Neural cell (in vitro differentiated cells): ENCODE data around the gene TBX5. TPM values are rescaled to one million over a fixed set of nuclear protein-coding genes. Genes with fewer than 3 reads are reported as not detected.

Experiments
- H2AFZ ChIP-seq: fragments of 200-600, 300-800 bp; sonication (generic), shearing (Covaris generic); 2 replicates; pipeline ENCODE4 v1.6.0; 2014; ENCODE audit warnings: low read depth, mild to moderate bottlenecking, antibody characterized with exemption, low read length, moderate library complexity
- H3F3A ChIP-seq: fragments of 200-600 bp; shearing (Covaris generic); 2 replicates; pipeline ENCODE4 v1.6.1; 2016; ENCODE audit warnings: mild to moderate bottlenecking, moderate library complexity, mixed read lengths, antibody characterized with exemption, low read length; ENCODE audit not compliant: insufficient read depth, poor library complexity, severe bottlenecking
- H3K27ac ChIP-seq: fragments of 200-600, 300-800 bp; sonication (generic), shearing (Covaris generic); 2 replicates; pipeline ENCODE4 v1.5.1; 2014; ENCODE audit warnings: mild to moderate bottlenecking, low read length, moderate library complexity
- H3K27me3 ChIP-seq: fragments of 300-800, 200-600 bp; sonication (generic), shearing (Covaris generic); 2 replicates; pipeline ENCODE4 v1.6.0; 2014; ENCODE audit warnings: mild to moderate bottlenecking, low read depth, low read length, moderate library complexity; ENCODE audit not compliant: insufficient read depth
- H3K36me3 ChIP-seq: fragments of 300-800, 200-600 bp; sonication (generic), shearing (Covaris generic); 2 replicates; pipeline ENCODE4 v1.5.1; 2014; ENCODE audit warnings: mild to moderate bottlenecking, antibody characterized with exemption, low read length, moderate library complexity; ENCODE audit not compliant: insufficient read depth
- H3K4me2 ChIP-seq: fragments of 300-800, 200-600 bp; sonication (generic), shearing (Covaris generic); 2 replicates; pipeline ENCODE4 v1.6.0; 2014; ENCODE audit warnings: mild to moderate bottlenecking, low read length
- H3K4me3 ChIP-seq: fragments of 300-800, 200-600 bp; sonication (generic), shearing (Covaris generic); 2 replicates; pipeline ENCODE4 v1.5.1; 2014; ENCODE audit warnings: mild to moderate bottlenecking, low read length, moderate library complexity
- H3K79me2 ChIP-seq: fragments of 200-600 bp; shearing (Covaris generic); replicated peaks from 2 replicates; pipeline ENCODE4 v1.6.0; 2014; ENCODE audit warnings: mild to moderate bottlenecking, low read length, moderate library complexity; ENCODE audit not compliant: insufficient read depth
- H3K9ac ChIP-seq: fragments of 300-800, 200-600 bp; sonication (generic), shearing (Covaris generic); 2 replicates; pipeline ENCODE4 v1.6.1; 2016; ENCODE audit warnings: mild to moderate bottlenecking, low read length, mixed read lengths
- H3K9me2 ChIP-seq: fragments of 200-600 bp; shearing (Covaris generic); 2 replicates; pipeline ENCODE4 v1.6.1; 2016; ENCODE audit warnings: mild to moderate bottlenecking, low read length, mixed read lengths; ENCODE audit not compliant: insufficient read depth
- H3K9me3 ChIP-seq: fragments of 200-600, 300-800 bp; sonication (generic), shearing (Covaris generic); 2 replicates; pipeline ENCODE4 v1.6.1; 2016; ENCODE audit warnings: mild to moderate bottlenecking, mixed run types, low read length, moderate library complexity, mixed read lengths
- H4K20me1 ChIP-seq: fragments of 200-600 bp; shearing (Covaris generic); 2 replicates; pipeline ENCODE4 v1.6.1; 2016; ENCODE audit warnings: mild to moderate bottlenecking, mixed run types; ENCODE audit not compliant: insufficient read depth
- EP300 ChIP-seq: fragments of 450-650 bp; conservative IDR thresholded peaks from 2 replicates; pipeline ENCODE4 v1.6.1; 2014; ENCODE audit warnings: antibody characterized with exemption, mild to moderate bottlenecking, moderate library complexity; ENCODE audit not compliant: poor library complexity, severe bottlenecking
- EZH2 ChIP-seq: fragments of 200-600, 300-800 bp; shearing (Covaris generic), sonication (generic); IDR thresholded peaks from 2 replicates; pipeline ENCODE4 v1.6.1; 2014; ENCODE audit warnings: antibody characterized with exemption, low read length, borderline replicate concordance, mild to moderate bottlenecking; ENCODE audit not compliant: insufficient read depth, poor library complexity, severe bottlenecking
- MXI1 ChIP-seq: fragments of 450-650 bp; conservative IDR thresholded peaks from 2 replicates; pipeline ENCODE4 v1.6.1; 2014; ENCODE audit warnings: antibody characterized with exemption, mild to moderate bottlenecking; ENCODE audit not compliant: poor library complexity, severe bottlenecking
- POLR2AphosphoS5 ChIP-seq: IDR thresholded peaks from 2 replicates; pipeline ENCODE4 v1.6.1; 2012
- RAD21 ChIP-seq: fragments of 450-650 bp; conservative IDR thresholded peaks from 2 replicates; pipeline ENCODE4 v1.6.1; 2014; ENCODE audit warnings: antibody characterized with exemption, mild to moderate bottlenecking, moderate library complexity
- SMC3 ChIP-seq: fragments of 450-650 bp; conservative IDR thresholded peaks from 2 replicates; pipeline ENCODE4 v1.6.1; 2014; ENCODE audit warnings: antibody characterized with exemption, mild to moderate bottlenecking, moderate library complexity; ENCODE audit not compliant: poor library complexity
- TAF1 ChIP-seq: IDR thresholded peaks from 2 replicates; pipeline ENCODE4 v1.6.1; 2012; ENCODE audit warnings: low read depth
- polyA plus RNA-seq: library from polyadenylated mRNA; depleted of rRNA; stranded (reverse); fragments of >200 nt; gene quantifications from 2 replicates; pipeline ENCODE4 v1.2.3, GENCODE V29; 2014
- TF ChIP-seq, protein P1 (sequence below): IDR thresholded peaks from 2 replicates; pipeline ENCODE4 v1.6.1; 2012; ENCODE audit warnings: borderline replicate concordance
- TF ChIP-seq, protein P2 (sequence below): fragments of 450-650 bp; IDR thresholded peaks from 2 replicates; pipeline ENCODE4 v1.5.1; 2014; ENCODE audit warnings: antibody characterized with exemption, mild to moderate bottlenecking, moderate library complexity; ENCODE audit not compliant: poor library complexity, severe bottlenecking

The TBX5 gene
- polyA plus RNA-seq, 1 donor from 2014 or later: not detected

DNA sequence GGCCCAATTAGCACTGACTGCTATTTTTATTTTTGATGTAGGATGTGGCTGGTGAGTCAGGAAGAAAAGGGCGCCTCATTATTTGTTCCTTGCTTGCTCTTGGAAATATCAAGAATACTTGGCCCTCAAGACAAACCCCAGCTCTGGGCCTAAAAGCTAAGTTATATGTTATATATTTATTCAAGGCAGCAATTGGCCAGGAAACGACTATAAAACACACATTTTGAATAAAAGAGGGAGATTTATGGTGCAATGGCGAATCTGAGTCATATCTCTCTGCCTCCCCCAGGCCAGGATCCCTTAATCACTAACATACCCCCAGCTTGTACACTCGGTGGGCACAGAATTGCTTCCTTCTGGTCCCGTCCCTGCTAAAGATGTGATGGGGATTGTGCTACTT is 63.3 kb downstream of the TBX5 start:
- Histone ChIP-seq H3K4me2 (no peak overlapping the region), H3K9ac (no peak overlapping the region)

DNA sequence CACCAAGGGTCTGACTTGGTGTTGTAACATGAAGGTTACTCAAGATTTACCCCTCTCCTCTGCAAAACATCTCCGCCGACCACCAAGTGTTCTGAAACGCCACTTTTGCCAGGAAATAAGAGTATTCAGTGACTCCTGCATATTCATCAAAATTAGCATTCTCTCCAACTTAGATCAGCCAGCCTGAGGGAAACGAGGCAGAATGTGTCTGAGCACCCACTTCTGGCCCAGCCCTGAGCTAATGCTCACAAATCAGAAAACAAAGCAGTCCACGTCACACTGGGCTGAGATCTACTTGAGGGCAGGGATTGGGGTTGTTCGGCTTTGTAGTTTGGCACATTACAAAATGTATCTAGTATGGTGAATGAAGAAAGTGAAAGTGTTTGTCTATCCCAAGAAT is 64.3 kb downstream of the TBX5 start:
- H3K9me2 ChIP-seq: no peaks in the 10 kb centered on the region
- no peak overlapping the region for H3K27ac ChIP-seq
- no peak overlapping the region for H3K4me3 ChIP-seq
- H2AFZ ChIP-seq: no peak overlapping the region
- H3K36me3 ChIP-seq: no peaks in the 10 kb centered on the region
- no peaks in the 10 kb centered on the region for H4K20me1 ChIP-seq
- no peaks in the 10 kb centered on the region for H3K27me3 ChIP-seq
- H3K9ac ChIP-seq: no peak overlapping the region
- no peak for TF ChIP-seq RAD21
- no peak for TF ChIP-seq SMC3
- no peak for TF ChIP-seq EZH2
- TF ChIP-seq, protein P1, sequence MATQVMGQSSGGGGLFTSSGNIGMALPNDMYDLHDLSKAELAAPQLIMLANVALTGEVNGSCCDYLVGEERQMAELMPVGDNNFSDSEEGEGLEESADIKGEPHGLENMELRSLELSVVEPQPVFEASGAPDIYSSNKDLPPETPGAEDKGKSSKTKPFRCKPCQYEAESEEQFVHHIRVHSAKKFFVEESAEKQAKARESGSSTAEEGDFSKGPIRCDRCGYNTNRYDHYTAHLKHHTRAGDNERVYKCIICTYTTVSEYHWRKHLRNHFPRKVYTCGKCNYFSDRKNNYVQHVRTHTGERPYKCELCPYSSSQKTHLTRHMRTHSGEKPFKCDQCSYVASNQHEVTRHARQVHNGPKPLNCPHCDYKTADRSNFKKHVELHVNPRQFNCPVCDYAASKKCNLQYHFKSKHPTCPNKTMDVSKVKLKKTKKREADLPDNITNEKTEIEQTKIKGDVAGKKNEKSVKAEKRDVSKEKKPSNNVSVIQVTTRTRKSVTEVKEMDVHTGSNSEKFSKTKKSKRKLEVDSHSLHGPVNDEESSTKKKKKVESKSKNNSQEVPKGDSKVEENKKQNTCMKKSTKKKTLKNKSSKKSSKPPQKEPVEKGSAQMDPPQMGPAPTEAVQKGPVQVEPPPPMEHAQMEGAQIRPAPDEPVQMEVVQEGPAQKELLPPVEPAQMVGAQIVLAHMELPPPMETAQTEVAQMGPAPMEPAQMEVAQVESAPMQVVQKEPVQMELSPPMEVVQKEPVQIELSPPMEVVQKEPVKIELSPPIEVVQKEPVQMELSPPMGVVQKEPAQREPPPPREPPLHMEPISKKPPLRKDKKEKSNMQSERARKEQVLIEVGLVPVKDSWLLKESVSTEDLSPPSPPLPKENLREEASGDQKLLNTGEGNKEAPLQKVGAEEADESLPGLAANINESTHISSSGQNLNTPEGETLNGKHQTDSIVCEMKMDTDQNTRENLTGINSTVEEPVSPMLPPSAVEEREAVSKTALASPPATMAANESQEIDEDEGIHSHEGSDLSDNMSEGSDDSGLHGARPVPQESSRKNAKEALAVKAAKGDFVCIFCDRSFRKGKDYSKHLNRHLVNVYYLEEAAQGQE: no peak
- TF ChIP-seq MXI1: no peak
- TF ChIP-seq, protein P2, sequence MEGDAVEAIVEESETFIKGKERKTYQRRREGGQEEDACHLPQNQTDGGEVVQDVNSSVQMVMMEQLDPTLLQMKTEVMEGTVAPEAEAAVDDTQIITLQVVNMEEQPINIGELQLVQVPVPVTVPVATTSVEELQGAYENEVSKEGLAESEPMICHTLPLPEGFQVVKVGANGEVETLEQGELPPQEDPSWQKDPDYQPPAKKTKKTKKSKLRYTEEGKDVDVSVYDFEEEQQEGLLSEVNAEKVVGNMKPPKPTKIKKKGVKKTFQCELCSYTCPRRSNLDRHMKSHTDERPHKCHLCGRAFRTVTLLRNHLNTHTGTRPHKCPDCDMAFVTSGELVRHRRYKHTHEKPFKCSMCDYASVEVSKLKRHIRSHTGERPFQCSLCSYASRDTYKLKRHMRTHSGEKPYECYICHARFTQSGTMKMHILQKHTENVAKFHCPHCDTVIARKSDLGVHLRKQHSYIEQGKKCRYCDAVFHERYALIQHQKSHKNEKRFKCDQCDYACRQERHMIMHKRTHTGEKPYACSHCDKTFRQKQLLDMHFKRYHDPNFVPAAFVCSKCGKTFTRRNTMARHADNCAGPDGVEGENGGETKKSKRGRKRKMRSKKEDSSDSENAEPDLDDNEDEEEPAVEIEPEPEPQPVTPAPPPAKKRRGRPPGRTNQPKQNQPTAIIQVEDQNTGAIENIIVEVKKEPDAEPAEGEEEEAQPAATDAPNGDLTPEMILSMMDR: no peak
- TF ChIP-seq TAF1: no peak
- no peak for TF ChIP-seq POLR2AphosphoS5
- TF ChIP-seq EP300: no peak
- H3K4me2 ChIP-seq: no peak overlapping the region
- H3K79me2 ChIP-seq: no peaks in the 10 kb centered on the region
- no peaks in the 10 kb centered on the region for H3F3A ChIP-seq
- no peaks in the 10 kb centered on the region for H3K9me3 ChIP-seq

More for the DNA sequence above, 63.3 kb downstream of the TBX5 start:
- Histone ChIP-seq H4K20me1 (no peaks in the 10 kb centered on the region), H3K9me2 (no peaks in the 10 kb centered on the region), H3K27me3 (no peaks in the 10 kb centered on the region), H3K27ac (no peak overlapping the region), H3K79me2 (no peaks in the 10 kb centered on the region), H2AFZ (no peak overlapping the region), H3K4me3 (no peak overlapping the region), H3K9me3 (no peaks in the 10 kb centered on the region), H3F3A (no peaks in the 10 kb centered on the region), H3K36me3 (no peaks in the 10 kb centered on the region)
- no peak for TF ChIP-seq RAD21
- no peak for TF ChIP-seq POLR2AphosphoS5
- no peak for TF ChIP-seq MXI1
- TF ChIP-seq, protein P2: no peak
- TF ChIP-seq, protein P1: no peak
- no peak for TF ChIP-seq TAF1
- TF ChIP-seq SMC3: no peak
- TF ChIP-seq EZH2: no peak
- no peak for TF ChIP-seq EP300
